Measurements from ENCODE around the gene LY6G6C. TPM values are rescaled to one million over a fixed set of nuclear protein-coding genes. Genes with fewer than 3 reads are reported as not detected.

LY6G6C gene
- total and polyA plus RNA-seq, 2 of the 13 experiments (the other 11 are each of a cell fraction or from before 2014, with no cell fraction given) = 0.15 TPM; not detected in 1

DNA sequence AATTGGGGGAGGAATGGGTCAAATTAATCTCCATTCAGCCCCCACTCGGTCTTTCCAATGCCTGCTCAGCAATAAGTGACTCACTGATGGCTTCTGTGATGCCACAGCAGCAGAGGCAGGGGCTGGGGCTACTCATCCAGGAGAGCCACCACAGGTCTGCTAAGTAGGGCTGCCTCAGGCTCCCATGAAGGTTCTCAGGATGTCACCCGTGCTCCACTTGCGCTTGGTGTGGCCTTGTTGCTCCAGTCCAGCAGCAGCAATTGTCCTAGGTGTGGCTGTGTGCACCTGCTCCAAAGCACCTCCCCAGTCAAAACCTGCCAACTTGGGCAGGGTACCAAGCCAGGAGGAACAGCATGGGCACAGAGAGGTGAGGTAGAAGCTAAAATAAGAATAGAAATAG is 627 bp upstream of the LY6G6C start (continued):
- TF ChIP-seq, protein P1, sequence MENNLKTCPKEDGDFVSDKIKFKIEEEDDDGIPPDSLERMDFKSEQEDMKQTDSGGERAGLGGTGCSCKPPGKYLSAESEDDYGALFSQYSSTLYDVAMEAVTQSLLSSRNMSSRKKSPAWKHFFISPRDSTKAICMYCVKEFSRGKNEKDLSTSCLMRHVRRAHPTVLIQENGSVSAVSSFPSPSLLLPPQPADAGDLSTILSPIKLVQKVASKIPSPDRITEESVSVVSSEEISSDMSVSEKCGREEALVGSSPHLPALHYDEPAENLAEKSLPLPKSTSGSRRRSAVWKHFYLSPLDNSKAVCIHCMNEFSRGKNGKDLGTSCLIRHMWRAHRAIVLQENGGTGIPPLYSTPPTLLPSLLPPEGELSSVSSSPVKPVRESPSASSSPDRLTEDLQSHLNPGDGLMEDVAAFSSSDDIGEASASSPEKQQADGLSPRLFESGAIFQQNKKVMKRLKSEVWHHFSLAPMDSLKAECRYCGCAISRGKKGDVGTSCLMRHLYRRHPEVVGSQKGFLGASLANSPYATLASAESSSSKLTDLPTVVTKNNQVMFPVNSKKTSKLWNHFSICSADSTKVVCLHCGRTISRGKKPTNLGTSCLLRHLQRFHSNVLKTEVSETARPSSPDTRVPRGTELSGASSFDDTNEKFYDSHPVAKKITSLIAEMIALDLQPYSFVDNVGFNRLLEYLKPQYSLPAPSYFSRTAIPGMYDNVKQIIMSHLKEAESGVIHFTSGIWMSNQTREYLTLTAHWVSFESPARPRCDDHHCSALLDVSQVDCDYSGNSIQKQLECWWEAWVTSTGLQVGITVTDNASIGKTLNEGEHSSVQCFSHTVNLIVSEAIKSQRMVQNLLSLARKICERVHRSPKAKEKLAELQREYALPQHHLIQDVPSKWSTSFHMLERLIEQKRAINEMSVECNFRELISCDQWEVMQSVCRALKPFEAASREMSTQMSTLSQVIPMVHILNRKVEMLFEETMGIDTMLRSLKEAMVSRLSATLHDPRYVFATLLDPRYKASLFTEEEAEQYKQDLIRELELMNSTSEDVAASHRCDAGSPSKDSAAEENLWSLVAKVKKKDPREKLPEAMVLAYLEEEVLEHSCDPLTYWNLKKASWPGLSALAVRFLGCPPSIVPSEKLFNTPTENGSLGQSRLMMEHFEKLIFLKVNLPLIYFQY (CRISPR knock-in tag; IDR thresholded peaks at IDR 0.05; ENCODE audit: borderline replicate concordance) = no peak
- TF ChIP-seq ZNF557 (CRISPR knock-in tag; IDR thresholded peaks at IDR 0.05) (no peak), ELF4 (CRISPR knock-in tag; IDR thresholded peaks at IDR 0.05; ENCODE audit: borderline replicate concordance) (no peak), ZC3H4 (CRISPR knock-in tag; IDR thresholded peaks at IDR 0.05; ENCODE audit: borderline replicate concordance) (no peak), PTBP1 (IDR thresholded peaks at IDR 0.05; ENCODE audit: low read depth, low read length, poor library complexity, severe bottlenecking) (no peak), ZFP37 (CRISPR knock-in tag; IDR thresholded peaks at IDR 0.05; ENCODE audit: borderline replicate concordance) (no peak), EHMT2 (IDR thresholded peaks at IDR 0.05; ENCODE audit: borderline replicate concordance, low read depth, low read length) (no peak), JDP2 (CRISPR knock-in tag; IDR thresholded peaks at IDR 0.05; ENCODE audit: borderline replicate concordance) (no peak), DNMT1 (CRISPR knock-in tag; IDR thresholded peaks at IDR 0.05) (no peak)
- TF ChIP-seq, protein P2, sequence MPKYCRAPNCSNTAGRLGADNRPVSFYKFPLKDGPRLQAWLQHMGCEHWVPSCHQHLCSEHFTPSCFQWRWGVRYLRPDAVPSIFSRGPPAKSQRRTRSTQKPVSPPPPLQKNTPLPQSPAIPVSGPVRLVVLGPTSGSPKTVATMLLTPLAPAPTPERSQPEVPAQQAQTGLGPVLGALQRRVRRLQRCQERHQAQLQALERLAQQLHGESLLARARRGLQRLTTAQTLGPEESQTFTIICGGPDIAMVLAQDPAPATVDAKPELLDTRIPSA (CRISPR knock-in tag; IDR thresholded peaks at IDR 0.05; ENCODE audit: borderline replicate concordance) = no peak

Measured in HepG2 (cell line).